Measurements from ENCODE around the gene HLA-DMB.

The HLA-DMB gene

GRCh38 chr6:32973144-32974015, 32.6 kb upstream of the HLA-DMB start:
- Histone ChIP-seq H3K27me3 (ENCODE audit: insufficient read depth, poor library complexity, severe bottlenecking) (no peaks in the 10 kb centered on the region), H3K27ac (replicated peaks) (peak overlapping the region; percentile 82), H3K4me3 (replicated peaks; ENCODE audit: insufficient read depth, low read length) (peak overlapping the region; percentile 84)
- DNase-seq (ENCODE audit: low read depth in 1 of 2, low spot score in 1 of 2): peak in 1 of 2 experiments; percentile 64
- TF ChIP-seq GABPA (IDR thresholded peaks at IDR 0.05; ENCODE audit: low read depth) (no peak), CTCF (IDR thresholded peaks at IDR 0.05; ENCODE audit: insufficient read depth, low read length) (no peak), REST (IDR thresholded peaks at IDR 0.05; ENCODE audit: insufficient replicate concordance, low read depth) (no peak), POLR2AphosphoS5 (IDR thresholded peaks at IDR 0.05; ENCODE audit: low read depth) (no peak), SPI1 (IDR thresholded peaks at IDR 0.05; ENCODE audit: borderline replicate concordance, low read depth) (no peak)

GRCh38 chr6:32972353-32973143, 31.7 kb upstream of the HLA-DMB start:
- H3K27me3 ChIP-seq (ENCODE audit: insufficient read depth, poor library complexity, severe bottlenecking): no peaks in the 10 kb centered on the region
- TF ChIP-seq SPI1 (IDR thresholded peaks at IDR 0.05; ENCODE audit: borderline replicate concordance, low read depth) (no peak), POLR2AphosphoS5 (IDR thresholded peaks at IDR 0.05; ENCODE audit: low read depth) (peak; percentile 34; the same call in 1 of the 2 replicates), GABPA (IDR thresholded peaks at IDR 0.05; ENCODE audit: low read depth) (no peak), REST (IDR thresholded peaks at IDR 0.05; ENCODE audit: insufficient replicate concordance, low read depth) (peak; percentile 30), CTCF (IDR thresholded peaks at IDR 0.05; ENCODE audit: insufficient read depth, low read length) (no peak)
- peak overlapping the region; percentile 82 for H3K27ac ChIP-seq (replicated peaks)
- peak overlapping the region; percentile 84 for H3K4me3 ChIP-seq (replicated peaks; ENCODE audit: insufficient read depth, low read length)
- DNase-seq (ENCODE audit: low read depth in 1 of 2, low spot score in 1 of 2): peak in 1 of 2 experiments; percentile 33

- Histone ChIP-seq H3K4me3 (replicated peaks; ENCODE audit: insufficient read depth, low read length) (peak overlapping the region; percentile 84), H3K27me3 (ENCODE audit: insufficient read depth, poor library complexity, severe bottlenecking) (no peaks in the 10 kb centered on the region), H3K27ac (replicated peaks) (peak overlapping the region; percentile 99)
- TF ChIP-seq POLR2AphosphoS5 (IDR thresholded peaks at IDR 0.05; ENCODE audit: low read depth) (peak; percentile 99), REST (IDR thresholded peaks at IDR 0.05; ENCODE audit: insufficient replicate concordance, low read depth) (peak; percentile 82), GABPA (IDR thresholded peaks at IDR 0.05; ENCODE audit: low read depth) (no peak), CTCF (IDR thresholded peaks at IDR 0.05; ENCODE audit: insufficient read depth, low read length) (no peak), SPI1 (IDR thresholded peaks at IDR 0.05; ENCODE audit: borderline replicate concordance, low read depth) (peak; percentile 58; the same call in 1 of the 2 replicates)
- DNase-seq (ENCODE audit: low read depth in 1 of 2, low spot score in 1 of 2): peak; percentile 99 to 100
Observed at GRCh38 chr6:32971581-32972352, 30.9 kb upstream of the HLA-DMB start.
